ENCODE measurements around the gene ZNF30.
"Not testable (repeated sequence)": the region's sequence is repeated elsewhere in the genome, so short reads cannot be mapped to it uniquely, and the experiment has no call there.

Gene ZNF30

GRCh38 chr19:34984287-34984686 lies 57.6 kb downstream of the ZNF30 start:
- ATAC-seq (replicated peaks) = no peak
- H3K27ac Mint-ChIP-seq = peak overlapping the region; percentile 34
- no peak overlapping the region for H3K4me3 Mint-ChIP-seq

GRCh38 chr19:34985249-34986022 lies 58.7 kb downstream of the ZNF30 start:
- ATAC-seq (replicated peaks) = no peak
- Mint-ChIP-seq H3K4me3 (peak overlapping the region; percentile 14 to 68), H3K27me3 (no peaks in the 10 kb centered on the region), H3K4me1 (peaks cover 31 to 39% of the 10 kb centered on the region in 2 donors), H3K27ac (peak overlapping the region; percentile 33), H3K9me3 (peaks cover 3 to 4% of the 10 kb centered on the region in 2 donors), H3K36me3 (peaks cover 4 to 5% of the 10 kb centered on the region in 2 donors)
- no peak for DNase-seq

More at GRCh38 chr19:34984287-34984686, 57.6 kb downstream of the ZNF30 start:
- Mint-ChIP-seq H3K27me3 (peaks cover 3 to 5% of the 10 kb centered on the region in 2 donors), H3K4me1 (peaks cover 24 to 31% of the 10 kb centered on the region in 2 donors), H3K9me3 (peaks cover 3 to 4% of the 10 kb centered on the region in 2 donors), H3K36me3 (peaks cover 4 to 5% of the 10 kb centered on the region in 2 donors)
- no peak for DNase-seq

GRCh38 chr19:34988119-34988518 lies 61.4 kb downstream of the ZNF30 start:
- DNase-seq (no peak), ATAC-seq (replicated peaks) (no peak)
- Mint-ChIP-seq H3K4me1 (peaks cover 38 to 54% of the 10 kb centered on the region in 2 donors), H3K9me3 (peaks cover 3 to 4% of the 10 kb centered on the region in 2 donors), H3K36me3 (peaks cover 4 to 7% of the 10 kb centered on the region in 2 donors), H3K4me3 (no peak overlapping the region), H3K27ac (peak overlapping the region; percentile 20), H3K27me3 (no peaks in the 10 kb centered on the region)

GRCh38 chr19:34989298-34989697 lies 62.6 kb downstream of the ZNF30 start:
- ATAC-seq (replicated peaks) (peak; percentile 28 to 36), DNase-seq (peak; percentile 59)
- Mint-ChIP-seq H3K27ac (peak overlapping the region; percentile 92), H3K36me3 (peaks cover 4 to 11% of the 10 kb centered on the region in 2 donors), H3K9me3 (peaks cover 2 to 3% of the 10 kb centered on the region in 2 donors), H3K27me3 (peaks cover 0 to 4% of the 10 kb centered on the region in 2 donors), H3K4me3 (peak overlapping the region; percentile 11 to 39), H3K4me1 (peaks cover 36 to 52% of the 10 kb centered on the region in 2 donors)

GRCh38 chr19:34990578-34991192 lies 64.0 kb downstream of the ZNF30 start:
- Mint-ChIP-seq H3K36me3 (peaks cover 0 to 9% of the 10 kb centered on the region in 2 donors), H3K27me3 (peaks cover 0 to 4% of the 10 kb centered on the region in 2 donors), H3K4me1 (peaks cover 30 to 45% of the 10 kb centered on the region in 2 donors), H3K9me3 (no peaks in the 10 kb centered on the region), H3K4me3 (peak overlapping the region; percentile 14 to 35), H3K27ac (peak overlapping the region; percentile 91)
- ATAC-seq (replicated peaks) (peak; percentile 76 to 82), DNase-seq (peak; percentile 79)

- no peak for DNase-seq
- ATAC-seq (replicated peaks) = no peak
- no peaks in the 10 kb centered on the region for H3K9me3 Mint-ChIP-seq
- H3K27ac Mint-ChIP-seq = peak overlapping the region; percentile 91
- peaks cover 0 to 4% of the 10 kb centered on the region in 2 donors for H3K27me3 Mint-ChIP-seq
- peaks cover 28 to 45% of the 10 kb centered on the region in 2 donors for H3K4me1 Mint-ChIP-seq
- peaks cover 0 to 9% of the 10 kb centered on the region in 2 donors for H3K36me3 Mint-ChIP-seq
- peak overlapping the region in 1 of 2 donors; percentile 33 for H3K4me3 Mint-ChIP-seq
Measured at GRCh38 chr19:34991542-34992333, 65.0 kb downstream of the ZNF30 start.

GRCh38 chr19:34992582-34992981 lies 65.9 kb downstream of the ZNF30 start:
- DNase-seq; ATAC-seq (replicated peaks); H3K27me3 Mint-ChIP-seq; H3K36me3 Mint-ChIP-seq; H3K9me3 Mint-ChIP-seq; H3K4me3 Mint-ChIP-seq; H3K27ac Mint-ChIP-seq: not testable (repeated sequence)
- peaks cover 32 to 54% of the 10 kb centered on the region in 2 donors for H3K4me1 Mint-ChIP-seq

GRCh38 chr19:34994286-34994642 lies 67.6 kb downstream of the ZNF30 start:
- Mint-ChIP-seq H3K27ac (no peak overlapping the region), H3K4me1 (peaks cover 34 to 58% of the 10 kb centered on the region in 2 donors), H3K9me3 (no peaks in the 10 kb centered on the region), H3K36me3 (peaks cover 5 to 6% of the 10 kb centered on the region in 2 donors), H3K4me3 (no peak overlapping the region), H3K27me3 (peaks cover 0 to 4% of the 10 kb centered on the region in 2 donors)
- DNase-seq = no peak
- no peak for ATAC-seq (replicated peaks)

All from stimulated activated naive B cell treated with anti-CD40 and anti-IgM and Interleukin-4, amounts not matched to agents 10 μg/mL and 1 μg/mL and 100 μg/mL, for 72 hours (primary cell).